PC-3 (cell line): ENCODE measurements around the gene EXOC2. TPM values are rescaled to one million over a fixed set of nuclear protein-coding genes. Genes with fewer than 3 reads are reported as not detected.

Experiments
- ATAC-seq: fragments of 200-7000 bp; cut with Tn5 transposase; 2 replicates; pipeline ENCODE4 v1.9.1; 2020; ENCODE audit warnings: mild to moderate bottlenecking, moderate library complexity
- BruUV-seq: library from RNA; stranded (reverse); fragments of 400-500 nt; replicated peaks from 2 replicates; lab custom pipeline; 2021; lab: Mats Ljungman, UMichigan
- CTCF ChIA-PET: fragments of 300-600 bp; sonication (Branson Sonifier 250); formaldehyde crosslinking; loops from one replicate; lab custom pipeline; 2022; ENCODE audit warnings: antibody characterized with exemption; lab: Charles Lee
- POLR2A ChIA-PET: fragments of 300-600 bp; sonication (Branson Sonifier 250); formaldehyde crosslinking; loops from one replicate; lab custom pipeline; 2022; ENCODE audit warnings: antibody characterized with exemption; ENCODE audit not compliant: unreplicated experiment; lab: Charles Lee
- DNase-seq: peaks from one replicate; pipeline ENCODE4 v3.0.0-alpha.2; 2015
- H2AFZ ChIP-seq: fragments of 300-600 bp; sonication (generic); 2 replicates; pipeline ENCODE4 v1.6.0; 2016; ENCODE audit warnings: antibody characterized with exemption, low read length
- H3F3A ChIP-seq: fragments of 300-600 bp; sonication (generic); one replicate; pipeline ENCODE4 v1.6.0; 2017; ENCODE audit warnings: antibody characterized with exemption, low read length, control low read depth, mild to moderate bottlenecking; ENCODE audit not compliant: unreplicated experiment
- H3K27ac ChIP-seq: fragments of 300-600 bp; sonication (generic); 2 replicates; pipeline ENCODE4 v1.5.1; 2016; ENCODE audit warnings: mild to moderate bottlenecking, low read length
- H3K27me3 ChIP-seq: fragments of 300-600 bp; sonication (generic); 2 replicates; pipeline ENCODE4 v1.6.1; 2016; ENCODE audit warnings: low read length, mixed read lengths
- H3K36me3 ChIP-seq: fragments of 300-600 bp; sonication (generic); 2 replicates; pipeline ENCODE4 v1.6.1; 2016; ENCODE audit warnings: low read depth, mixed run types, low read length, mixed read lengths
- H3K4me1 ChIP-seq: fragments of 300-600 bp; sonication (generic); 2 replicates; pipeline ENCODE4 v1.5.1; 2016; ENCODE audit warnings: low read length; ENCODE audit not compliant: insufficient read depth
- H3K4me2 ChIP-seq: fragments of 300-600 bp; sonication (generic); 2 replicates; pipeline ENCODE4 v1.6.0; 2016; ENCODE audit warnings: low read length
- H3K4me3 ChIP-seq: fragments of 300-600 bp; sonication (generic); 2 replicates; pipeline ENCODE4 v1.5.1; 2016; ENCODE audit warnings: mild to moderate bottlenecking, low read length, mixed read lengths
- H3K79me2 ChIP-seq: fragments of 300-600 bp; sonication (generic); 2 replicates; pipeline ENCODE4 v1.6.1; 2017; ENCODE audit warnings: low read length, mixed read lengths
- H3K9ac ChIP-seq: fragments of 300-600 bp; sonication (generic); 2 replicates; pipeline ENCODE4 v1.6.0; 2016; ENCODE audit warnings: mild to moderate bottlenecking, low read length
- H3K9me2 ChIP-seq: fragments of 300-600 bp; sonication (generic); replicated peaks from 2 replicates; pipeline ENCODE4 v1.6.1; 2016; ENCODE audit warnings: mixed run types, low read length, mixed read lengths
- H3K9me3 ChIP-seq: fragments of 300-600 bp; sonication (generic); 2 replicates; pipeline ENCODE4 v1.6.1; 2016; ENCODE audit warnings: low read length, mixed read lengths
- H4K20me1 ChIP-seq: fragments of 300-600 bp; sonication (generic); 2 replicates; pipeline ENCODE4 v1.6.1; 2016; ENCODE audit warnings: low read length, mixed read lengths
- EZH2 ChIP-seq: fragments of 300-600 bp; sonication (generic); IDR thresholded peaks from one replicate; pipeline ENCODE4 v1.6.1; 2017; ENCODE audit warnings: antibody characterized with exemption, mild to moderate bottlenecking, low read length; ENCODE audit not compliant: unreplicated experiment
- EZH2phosphoT487 ChIP-seq: fragments of 300-600 bp; sonication (generic); IDR thresholded peaks from 2 replicates; pipeline ENCODE4 v1.6.1; 2018; ENCODE audit warnings: mild to moderate bottlenecking, antibody characterized with exemption, low read length, borderline replicate concordance
- intact Hi-C: fragments of 100-400 bp; cut with micrococcal nuclease; formaldehyde crosslinking; loops from 2 replicates; pipeline ENCODE4 v1.9.0; 2023
- total RNA-seq: library from RNA; depleted of rRNA; stranded (reverse); fragments of >200 nt; gene quantifications from 2 replicates; pipeline ENCODE4 v1.2.3, GENCODE V29; 2014
- TF ChIP-seq, protein P1 (sequence below): fragments of 300-600 bp; sonication (generic); conservative IDR thresholded peaks from 2 replicates; pipeline ENCODE4 v1.5.1; 2017; ENCODE audit warnings: antibody characterized with exemption, low read depth, mild to moderate bottlenecking, low read length

EXOC2 gene
- total RNA-seq, 1 experiment from 2014 or later, result 27.7 TPM

GRCh38 chr6:582370-582769 is 110.6 kb downstream of the EXOC2 start:
- no peaks in the 10 kb centered on the region for H3K36me3 ChIP-seq
- no peaks in the 10 kb centered on the region for H3K4me1 ChIP-seq
- ChIA-PET CTCF (no interaction called here), POLR2A (no interaction called here)
- H3K9me3 ChIP-seq, result no peaks in the 10 kb centered on the region
- no peaks in the 10 kb centered on the region for H3K79me2 ChIP-seq
- no peak overlapping the region for H3K4me2 ChIP-seq
- ATAC-seq, result no peak
- no peaks in the 10 kb centered on the region for H3K9me2 ChIP-seq
- DNase-seq, result no peak
- H3K27ac ChIP-seq, result no peak overlapping the region
- no peak overlapping the region for H2AFZ ChIP-seq
- TF ChIP-seq EZH2 (no peak), EZH2phosphoT487 (no peak)
- TF ChIP-seq, protein P1, sequence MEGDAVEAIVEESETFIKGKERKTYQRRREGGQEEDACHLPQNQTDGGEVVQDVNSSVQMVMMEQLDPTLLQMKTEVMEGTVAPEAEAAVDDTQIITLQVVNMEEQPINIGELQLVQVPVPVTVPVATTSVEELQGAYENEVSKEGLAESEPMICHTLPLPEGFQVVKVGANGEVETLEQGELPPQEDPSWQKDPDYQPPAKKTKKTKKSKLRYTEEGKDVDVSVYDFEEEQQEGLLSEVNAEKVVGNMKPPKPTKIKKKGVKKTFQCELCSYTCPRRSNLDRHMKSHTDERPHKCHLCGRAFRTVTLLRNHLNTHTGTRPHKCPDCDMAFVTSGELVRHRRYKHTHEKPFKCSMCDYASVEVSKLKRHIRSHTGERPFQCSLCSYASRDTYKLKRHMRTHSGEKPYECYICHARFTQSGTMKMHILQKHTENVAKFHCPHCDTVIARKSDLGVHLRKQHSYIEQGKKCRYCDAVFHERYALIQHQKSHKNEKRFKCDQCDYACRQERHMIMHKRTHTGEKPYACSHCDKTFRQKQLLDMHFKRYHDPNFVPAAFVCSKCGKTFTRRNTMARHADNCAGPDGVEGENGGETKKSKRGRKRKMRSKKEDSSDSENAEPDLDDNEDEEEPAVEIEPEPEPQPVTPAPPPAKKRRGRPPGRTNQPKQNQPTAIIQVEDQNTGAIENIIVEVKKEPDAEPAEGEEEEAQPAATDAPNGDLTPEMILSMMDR, result no peak
- intact Hi-C loops, result no loop called here
- no peaks in the 10 kb centered on the region for H3F3A ChIP-seq
- H3K4me3 ChIP-seq, result no peak overlapping the region
- no peaks in the 10 kb centered on the region for H4K20me1 ChIP-seq
- no peak overlapping the region for H3K9ac ChIP-seq
- H3K27me3 ChIP-seq, result no peaks in the 10 kb centered on the region
- BruUV-seq, result no TSS peak

GRCh38 chr6:579339-579738 is 113.6 kb downstream of the EXOC2 start:
- Histone ChIP-seq H3K4me3 (no peak overlapping the region), H3F3A (no peaks in the 10 kb centered on the region), H3K4me2 (no peak overlapping the region), H4K20me1 (no peaks in the 10 kb centered on the region), H3K9ac (no peak overlapping the region), H3K4me1 (no peaks in the 10 kb centered on the region), H3K36me3 (peaks cover 6% of the 10 kb centered on the region; the same call in 1 of the 2 replicates), H3K27ac (no peak overlapping the region), H3K79me2 (no peaks in the 10 kb centered on the region), H3K9me2 (no peaks in the 10 kb centered on the region), H3K9me3 (no peaks in the 10 kb centered on the region), H3K27me3 (no peaks in the 10 kb centered on the region), H2AFZ (no peak overlapping the region)
- POLR2A ChIA-PET, result no interaction called here
- peak; percentile 37 for DNase-seq
- intact Hi-C loops, result no loop called here
- ATAC-seq, result peak; percentile 43; the same call in 1 of the 2 replicates
- no peak for TF ChIP-seq EZH2
- no peak for TF ChIP-seq EZH2phosphoT487
- TF ChIP-seq, protein P1, result peak; percentile 57; the same call in 1 of the 2 replicates
- no TSS peak for BruUV-seq
- CTCF ChIA-PET, result no interaction called here

DNA sequence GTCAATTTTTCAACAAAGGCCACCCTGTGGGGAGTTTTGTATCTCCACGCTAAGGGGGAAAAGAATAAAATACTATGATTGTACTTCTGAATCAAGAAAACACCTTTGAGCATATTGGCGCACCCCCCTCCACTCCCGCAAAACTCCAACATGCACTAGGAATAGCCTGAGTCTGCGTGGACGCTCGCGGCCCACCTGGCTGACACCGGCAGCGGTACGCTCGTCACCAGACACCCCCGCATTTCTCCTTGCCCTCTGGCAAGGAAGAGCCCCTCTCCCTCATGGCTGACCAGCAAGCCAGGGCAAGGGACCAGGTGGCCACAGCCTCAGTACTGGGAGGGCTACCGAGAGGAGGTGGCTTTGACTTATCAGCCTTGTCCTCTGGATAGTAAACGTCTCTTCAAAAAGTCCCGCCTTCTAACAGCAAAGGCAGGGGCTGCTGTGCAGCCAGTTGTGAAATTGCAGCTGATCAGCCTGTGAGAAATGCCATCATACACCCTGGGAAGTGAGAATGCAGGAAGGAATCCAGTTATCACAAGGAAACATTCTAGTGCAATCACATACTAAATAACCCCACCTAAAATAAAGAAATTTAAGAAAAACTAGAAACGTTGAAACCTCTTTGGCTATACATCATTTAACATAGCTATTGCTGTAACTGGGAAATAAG is 120.2 kb downstream of the EXOC2 start:
- Histone ChIP-seq H3K9me2 (no peaks in the 10 kb centered on the region), H3F3A (no peaks in the 10 kb centered on the region), H4K20me1 (no peaks in the 10 kb centered on the region), H3K9me3 (no peaks in the 10 kb centered on the region), H3K27ac (no peak overlapping the region), H3K4me3 (no peak overlapping the region), H3K27me3 (no peaks in the 10 kb centered on the region), H3K36me3 (peaks cover 10% of the 10 kb centered on the region), H3K9ac (no peak overlapping the region), H2AFZ (no peak overlapping the region), H3K4me1 (no peaks in the 10 kb centered on the region), H3K79me2 (no peaks in the 10 kb centered on the region), H3K4me2 (no peak overlapping the region)
- no peak for ATAC-seq
- ChIA-PET POLR2A (no interaction called here), CTCF (no interaction called here)
- no peak for DNase-seq
- intact Hi-C loops, result no loop called here
- TF ChIP-seq, protein P1, result no peak
- TF ChIP-seq EZH2 (no peak), EZH2phosphoT487 (no peak)
- BruUV-seq, result no TSS peak
